GM12878 (cell line): ENCODE results near the gene RBM10. TPM values are rescaled to one million over a fixed set of nuclear protein-coding genes. Genes with fewer than 3 reads are reported as not detected.

Experiments used
- ATAC-seq: fragments of 200-7000 bp; cut with Tn5 transposase; 3 replicates; pipeline ENCODE4 v1.9.1; 2020; ENCODE audit warnings: mild to moderate bottlenecking, moderate library complexity
- BruUV-seq: library from RNA; stranded (reverse); fragments of 400-500 nt; replicated peaks from 2 replicates; lab custom pipeline; 2021; lab: Mats Ljungman, UMichigan
- CTCF ChIA-PET: fragments of 300-600 bp; sonication (Branson Sonifier 250); formaldehyde crosslinking; extraction: SDS; loops from one replicate; lab custom pipeline; 2021; ENCODE audit warnings: inconsistent platforms; lab: Yijun Ruan, JAX
- POLR2A ChIA-PET: fragments of 350-600 bp; formaldehyde crosslinking; extraction: SDS; loops from one replicate; lab custom pipeline; 2021; ENCODE audit warnings: inconsistent platforms; lab: Charles Lee
- RAD21 ChIA-PET: fragments of 300-600 bp; sonication (Branson Sonifier 250); formaldehyde crosslinking; loops from one replicate; lab custom pipeline; 2023; ENCODE audit warnings: antibody characterized with exemption; ENCODE audit not compliant: unreplicated experiment; lab: Charles Lee
- SMC1A ChIA-PET: fragments of 300-600 bp; sonication (Branson Sonifier 250); formaldehyde crosslinking; loops from one replicate; lab custom pipeline; 2023; ENCODE audit not compliant: unreplicated experiment, uncharacterized antibody; lab: Charles Lee
- DNase-seq: peaks from one replicate; pipeline ENCODE4 v3.0.0-alpha.2; 2011; ENCODE audit warnings: low read depth, low spot score
- FAIRE-seq: peaks from 3 replicates; lab custom pipeline; 2011; peaks lifted over from hg19 to GRCh38; lab: Jason Lieb, UNC
- H2AFZ ChIP-seq: 2 replicates; pipeline ENCODE4 v1.6.0; 2011; ENCODE audit warnings: low read depth, low read length, control low read depth; ENCODE audit not compliant: control insufficient read depth
- H3K27ac ChIP-seq: 2 replicates; pipeline ENCODE4 v1.5.1; 2011; ENCODE audit warnings: control low read depth; ENCODE audit not compliant: control insufficient read depth, insufficient read depth
- H3K27me3 ChIP-seq, 2 experiments: replicated peaks in 1 of 2; 2 replicates each; pipeline versions ENCODE4 v1.6.0 to v1.6.1; 2011; ENCODE audit warnings: low read length in 1 of 2; ENCODE audit not compliant: control insufficient read depth in 2 of 2, insufficient read depth in 2 of 2
- H3K36me3 ChIP-seq, 2 experiments: 2 replicates each; pipeline ENCODE4 v1.5.1; 2011; ENCODE audit warnings: low read length in 1 of 2; ENCODE audit not compliant: control insufficient read depth in 2 of 2, insufficient read depth in 2 of 2
- H3K4me1 ChIP-seq: 2 replicates; pipeline ENCODE4 v1.6.1; 2011; ENCODE audit warnings: mild to moderate bottlenecking, low read length, moderate library complexity, mixed read lengths; ENCODE audit not compliant: control insufficient read depth, insufficient read depth
- H3K4me2 ChIP-seq: 2 replicates; pipeline ENCODE4 v1.6.0; 2011; ENCODE audit warnings: control low read depth; ENCODE audit not compliant: control insufficient read depth, insufficient read depth
- H3K4me3 ChIP-seq: fragments of 200-600 bp; sonication (generic); 2 replicates; pipeline ENCODE4 v1.5.1; 2016
- H3K79me2 ChIP-seq: 2 replicates; pipeline ENCODE4 v1.6.0; 2011; ENCODE audit warnings: low read length; ENCODE audit not compliant: control insufficient read depth, insufficient read depth
- H3K9ac ChIP-seq: 2 replicates; pipeline ENCODE4 v1.8.0; 2011; ENCODE audit warnings: low read length, control low read depth, mixed read lengths; ENCODE audit not compliant: control insufficient read depth, insufficient read depth
- H3K9me3 ChIP-seq: replicated peaks from 3 replicates; pipeline ENCODE4 v1.5.1; 2011; ENCODE audit warnings: mild to moderate bottlenecking, low read length; ENCODE audit not compliant: control insufficient read depth, insufficient read depth
- H4K20me1 ChIP-seq: 2 replicates; pipeline ENCODE4 v1.6.0; 2011; ENCODE audit not compliant: control insufficient read depth, insufficient read depth
- BHLHE40 ChIP-seq, 2 experiments: fragments of 450-650 bp in 1 of 2; IDR thresholded peaks; 2 replicates each; pipeline ENCODE4 v1.6.1; 2011 to 2017; ENCODE audit warnings: low read depth in 2 of 2, borderline replicate concordance in 1 of 2, improper control_type of control experiment in 1 of 2, low read length in 1 of 2, mild to moderate bottlenecking in 1 of 2
- GABPA ChIP-seq: IDR thresholded peaks from 2 replicates; pipeline ENCODE4 v1.6.1; 2014; ENCODE audit warnings: antibody characterized with exemption, low read depth, mild to moderate bottlenecking, inconsistent platforms
- HDAC2 ChIP-seq: fragments of 200-600 bp; sonication (generic); IDR thresholded peaks from 2 replicates; pipeline ENCODE4 v1.6.1; 2017
- NR2F1 ChIP-seq: fragments of 450-650 bp; conservative IDR thresholded peaks from 2 replicates; pipeline ENCODE4 v1.6.1; 2017; ENCODE audit warnings: mild to moderate bottlenecking
- POLR2A ChIP-seq: IDR thresholded peaks from 2 replicates; pipeline ENCODE4 v1.6.1; 2011; ENCODE audit warnings: low read depth, mild to moderate bottlenecking, low read length
- WGBS: methylation state at CpG from one replicate; pipeline ENCODE4 v1.1.6; 2016; ENCODE audit warnings: low lambda C conversion rate; ENCODE audit not compliant: insufficient replicate concordance, insufficient coverage; ENCODE audit errors: missing lambda C conversion rate; 5-methylcytosine and 5-hydroxymethylcytosine counted together
- in situ Hi-C: fragments of 300-500 bp; cut with MboI; formaldehyde crosslinking; loops from 9 replicates; pipeline ENCODE4 v1.14.3; 2018; ENCODE audit warnings: mixed read lengths
- intact Hi-C: fragments of 100-400 bp; cut with micrococcal nuclease; formaldehyde crosslinking; loops from one replicate; pipeline ENCODE4 v1.14.2; 2022; ENCODE audit not compliant: unreplicated experiment
- polyA plus RNA-seq, 11 experiments: library from polyadenylated mRNA; depleted of rRNA in 4 of 11; unstranded in 6 of 11; stranded (reverse) in 5 of 11; fragments of >200 nt; fragmentation: Nextera tagmentation in 4 of 11; fragmentation: Illumina TruSeq in 1 of 11; extraction: Ambion mirVana in 4 of 11; extraction: Trizol in 1 of 11; gene quantifications; 1 replicate in 1 of 11; 2 replicates in 10 of 11; pipeline versions ENCODE4 v1.2.1 to v1.2.3, GENCODE V29; 2011 to 2016; ENCODE audit warnings: inconsistent platforms in 2 of 11, missing spikeins in 2 of 11, low read depth in 1 of 11
- total RNA-seq, 4 experiments: library from RNA; depleted of rRNA in 3 of 4; stranded (reverse); fragments of >200 nt in 3 of 4; fragmentation: Illumina TruSeq in 1 of 4; extraction: Trizol in 1 of 4; gene quantifications; 2 replicates each; pipeline versions ENCODE4 v1.2.1 to v1.2.3, GENCODE V29; 2013 to 2021
- TF ChIP-seq, protein P1 (sequence below): fragments of 450-650 bp; IDR thresholded peaks from 2 replicates; pipeline ENCODE4 v1.6.1; 2017; ENCODE audit warnings: mild to moderate bottlenecking, moderate library complexity
- TF ChIP-seq, protein P2 (sequence below): IDR thresholded peaks from 2 replicates; pipeline ENCODE4 v1.6.1; 2012; ENCODE audit warnings: low read depth, low read length, improper control_type of control experiment

The RBM10 gene
- total and polyA plus RNA-seq, 10 of the 15 experiments (the other 5 are each of a cell fraction or from before 2014, with no cell fraction given), result 1.4 to 60.0 (median 29.8) TPM

- TF ChIP-seq, protein P1, sequence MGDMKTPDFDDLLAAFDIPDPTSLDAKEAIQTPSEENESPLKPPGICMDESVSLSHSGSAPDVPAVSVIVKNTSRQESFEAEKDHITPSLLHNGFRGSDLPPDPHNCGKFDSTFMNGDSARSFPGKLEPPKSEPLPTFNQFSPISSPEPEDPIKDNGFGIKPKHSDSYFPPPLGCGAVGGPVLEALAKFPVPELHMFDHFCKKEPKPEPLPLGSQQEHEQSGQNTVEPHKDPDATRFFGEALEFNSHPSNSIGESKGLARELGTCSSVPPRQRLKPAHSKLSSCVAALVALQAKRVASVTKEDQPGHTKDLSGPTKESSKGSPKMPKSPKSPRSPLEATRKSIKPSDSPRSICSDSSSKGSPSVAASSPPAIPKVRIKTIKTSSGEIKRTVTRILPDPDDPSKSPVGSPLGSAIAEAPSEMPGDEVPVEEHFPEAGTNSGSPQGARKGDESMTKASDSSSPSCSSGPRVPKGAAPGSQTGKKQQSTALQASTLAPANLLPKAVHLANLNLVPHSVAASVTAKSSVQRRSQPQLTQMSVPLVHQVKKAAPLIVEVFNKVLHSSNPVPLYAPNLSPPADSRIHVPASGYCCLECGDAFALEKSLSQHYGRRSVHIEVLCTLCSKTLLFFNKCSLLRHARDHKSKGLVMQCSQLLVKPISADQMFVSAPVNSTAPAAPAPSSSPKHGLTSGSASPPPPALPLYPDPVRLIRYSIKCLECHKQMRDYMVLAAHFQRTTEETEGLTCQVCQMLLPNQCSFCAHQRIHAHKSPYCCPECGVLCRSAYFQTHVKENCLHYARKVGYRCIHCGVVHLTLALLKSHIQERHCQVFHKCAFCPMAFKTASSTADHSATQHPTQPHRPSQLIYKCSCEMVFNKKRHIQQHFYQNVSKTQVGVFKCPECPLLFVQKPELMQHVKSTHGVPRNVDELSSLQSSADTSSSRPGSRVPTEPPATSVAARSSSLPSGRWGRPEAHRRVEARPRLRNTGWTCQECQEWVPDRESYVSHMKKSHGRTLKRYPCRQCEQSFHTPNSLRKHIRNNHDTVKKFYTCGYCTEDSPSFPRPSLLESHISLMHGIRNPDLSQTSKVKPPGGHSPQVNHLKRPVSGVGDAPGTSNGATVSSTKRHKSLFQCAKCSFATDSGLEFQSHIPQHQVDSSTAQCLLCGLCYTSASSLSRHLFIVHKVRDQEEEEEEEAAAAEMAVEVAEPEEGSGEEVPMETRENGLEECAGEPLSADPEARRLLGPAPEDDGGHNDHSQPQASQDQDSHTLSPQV, result no peak
- TF ChIP-seq BHLHE40 (IDR thresholded peaks at IDR 0.05; ENCODE audit: borderline replicate concordance in 1 of 2, low read depth in 2 of 2, low read length in 1 of 2) (no peak), HDAC2 (no peak), NR2F1 (no peak)
Observed at GRCh38 chrX:47186096-47186740, 41.2 kb downstream of the RBM10 start (continued).

GRCh38 chrX:47187106-47187677 is 42.2 kb downstream of the RBM10 start:
- Histone ChIP-seq H3K4me3 (no peak overlapping the region), H3K79me2 (peaks cover 13% of the 10 kb centered on the region), H3K9me3 (no peaks in the 10 kb centered on the region), H3K9ac (no peak overlapping the region), H3K27ac (no peak overlapping the region), H3K27me3 (no peaks in the 10 kb centered on the region; a peak in 1 of 4 replicates), H4K20me1 (no peaks in the 10 kb centered on the region), H3K4me2 (no peak overlapping the region), H3K4me1 (no peaks in the 10 kb centered on the region; the same call in 1 of the 2 replicates), H3K36me3 (peaks cover 0 to 4% of the 10 kb centered on the region in 2 experiments; a peak in 3 of 4 replicates), H2AFZ (no peak overlapping the region)
- intact Hi-C loops (no loop called here), in situ Hi-C loops (loop anchor here (5.0 kb wide), 1 partner anchor 840 kb away; no protein-coding TSS in a partner anchor)
- RAD21 ChIA-PET, result no interaction called here
- POLR2A ChIA-PET, result no interaction called here
- ATAC-seq (no peak), FAIRE-seq (no peak), DNase-seq (no peak)
- BruUV-seq, result no TSS peak
- TF ChIP-seq POLR2A (peak; percentile 39; the same call in 1 of the 2 replicates), GABPA (no peak)
- TF ChIP-seq, protein P2, sequence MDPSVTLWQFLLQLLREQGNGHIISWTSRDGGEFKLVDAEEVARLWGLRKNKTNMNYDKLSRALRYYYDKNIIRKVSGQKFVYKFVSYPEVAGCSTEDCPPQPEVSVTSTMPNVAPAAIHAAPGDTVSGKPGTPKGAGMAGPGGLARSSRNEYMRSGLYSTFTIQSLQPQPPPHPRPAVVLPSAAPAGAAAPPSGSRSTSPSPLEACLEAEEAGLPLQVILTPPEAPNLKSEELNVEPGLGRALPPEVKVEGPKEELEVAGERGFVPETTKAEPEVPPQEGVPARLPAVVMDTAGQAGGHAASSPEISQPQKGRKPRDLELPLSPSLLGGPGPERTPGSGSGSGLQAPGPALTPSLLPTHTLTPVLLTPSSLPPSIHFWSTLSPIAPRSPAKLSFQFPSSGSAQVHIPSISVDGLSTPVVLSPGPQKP, result no peak
- CTCF ChIA-PET, result no interaction called here
- SMC1A ChIA-PET, result no interaction called here
- 84% methylated on average over 4 of the region's 4 CpGs for WGBS
